ENCODE results near the gene ITSN2. TPM values are rescaled to one million over a fixed set of nuclear protein-coding genes. Genes with fewer than 3 reads are reported as not detected.

Gene ITSN2
- total and polyA plus RNA-seq, 2 of the 8 experiments (the other 6 are each of a cell fraction or from before 2014, with no cell fraction given) = 9.3 to 17.0 TPM

DNA sequence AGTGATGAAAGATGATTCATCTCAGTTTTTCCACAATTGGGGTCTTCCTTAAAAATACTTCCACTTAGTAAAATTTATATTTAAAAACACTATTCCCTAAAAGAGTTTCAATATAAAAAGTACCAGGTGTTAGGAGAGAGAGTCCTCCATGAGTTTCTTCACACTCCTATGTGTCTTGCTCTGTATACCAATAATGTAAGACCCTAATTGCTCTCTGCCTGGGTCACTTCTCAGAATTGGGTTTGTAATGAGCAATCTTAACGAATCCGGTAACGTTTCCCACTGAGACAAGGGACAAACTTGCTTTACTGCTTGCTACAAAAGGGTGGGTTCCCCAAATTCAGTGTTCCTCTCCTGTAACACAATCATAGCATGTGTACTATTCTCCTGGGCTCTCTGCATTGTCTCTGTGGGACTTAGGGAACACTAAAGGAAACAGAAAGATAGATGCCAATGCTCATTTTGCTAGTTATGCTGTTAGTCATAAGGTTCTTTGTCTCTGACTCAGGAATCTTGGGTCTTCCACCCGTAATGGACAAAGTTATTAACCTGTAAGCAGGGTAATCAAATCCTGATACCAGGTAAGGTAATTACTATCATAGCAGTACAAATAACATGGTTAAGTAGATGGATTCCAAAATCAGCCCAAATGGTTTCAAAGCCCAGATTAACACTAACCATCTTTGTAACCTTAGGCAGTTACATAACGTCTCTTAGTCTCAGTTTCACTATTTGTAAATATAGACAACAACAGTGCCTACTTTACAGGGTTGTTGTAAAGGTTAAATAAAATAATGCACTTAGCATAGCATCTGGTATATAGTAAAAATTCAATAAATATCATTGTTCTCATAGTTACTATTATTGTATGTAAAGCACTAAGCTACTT lies 46.3 kb downstream of the ITSN2 start:
- Histone ChIP-seq H3K4me1 (replicated peaks in 1 of 4; ENCODE audit: control insufficient read depth in 3 of 4, insufficient read depth in 4 of 4, low read length in 3 of 4) (no peaks in the 10 kb centered on the region), H3K4me2 (ENCODE audit: insufficient read depth in 1 of 2, low read depth in 2 of 2, low read length in 2 of 2) (no peak overlapping the region), H3K23me2 (ENCODE audit: low read depth, low read length) (no peaks in the 10 kb centered on the region), H2BK5ac (ENCODE audit: low read depth, low read length) (no peak overlapping the region), H2AK5ac (ENCODE audit: low read depth, low read length) (no peak overlapping the region), H3K4ac (replicated peaks; ENCODE audit: insufficient read length, low read depth, low read length) (no peak overlapping the region), H2BK20ac (ENCODE audit: low read length) (no peak overlapping the region), H3K14ac (ENCODE audit: insufficient read length) (no peak overlapping the region), H2BK15ac (ENCODE audit: low read length) (no peak overlapping the region), H3K56ac (replicated peaks; ENCODE audit: insufficient read length, low read depth, low read length) (no peak overlapping the region), H3K23ac (ENCODE audit: insufficient read length) (no peak overlapping the region), H3K27me3 (replicated peaks in 1 of 4; ENCODE audit: control insufficient read depth in 3 of 4, extremely low read depth in 1 of 4, insufficient read depth in 3 of 4, low read length in 3 of 4) (no peaks in the 10 kb centered on the region), H4K8ac (ENCODE audit: extremely low read depth, insufficient read depth, low read length) (no peak overlapping the region), H3K9me3 (ENCODE audit: insufficient read depth in 2 of 2, low read depth in 1 of 2, low read length in 1 of 2) (peaks cover 0 to 2% of the 10 kb centered on the region in 2 experiments; a peak in 2 of 4 replicates), H3K36me3 (ENCODE audit: control insufficient read depth in 2 of 4, insufficient read depth in 4 of 4, low read length in 3 of 4) (peaks cover 0 to 5% (median 0%) of the 10 kb centered on the region in 4 experiments; a peak in 2 of 8 replicates), H3K79me2 (ENCODE audit: control insufficient read depth in 1 of 2, insufficient read depth in 2 of 2, low read length in 2 of 2) (no peaks in the 10 kb centered on the region), H3K18ac (ENCODE audit: extremely low read depth, low read length) (no peak overlapping the region), H3K79me1 (ENCODE audit: low read depth, low read length) (no peaks in the 10 kb centered on the region), H2BK120ac (replicated peaks; ENCODE audit: low read depth, low read length) (no peak overlapping the region), H4K5ac (ENCODE audit: insufficient read length, low read depth, low read length) (no peak overlapping the region), H4K20me1 (replicated peaks in 1 of 2; ENCODE audit: control insufficient read depth in 1 of 2, insufficient read depth in 2 of 2, low read length in 2 of 2) (no peaks in the 10 kb centered on the region), H3K4me3 (ENCODE audit: extremely low read depth in 1 of 4, insufficient read depth in 2 of 4, low read depth in 3 of 4, low read length in 4 of 4) (no peak overlapping the region), H4K91ac (replicated peaks; ENCODE audit: insufficient read length, low read length) (no peak overlapping the region), H2AFZ (ENCODE audit: low read length) (no peak overlapping the region), H3K27ac (ENCODE audit: low read depth, low read length) (no peak overlapping the region), H3K9ac (replicated peaks in 1 of 4; ENCODE audit: extremely low read depth in 1 of 4, low read depth in 3 of 4, low read length in 3 of 4) (no peak overlapping the region), H2BK12ac (ENCODE audit: low read depth, low read length) (no peak overlapping the region)
- no peak for TF ChIP-seq CBX5 (IDR thresholded peaks at IDR 0.05; ENCODE audit: low read depth, low read length)
- TF ChIP-seq, protein P1, sequence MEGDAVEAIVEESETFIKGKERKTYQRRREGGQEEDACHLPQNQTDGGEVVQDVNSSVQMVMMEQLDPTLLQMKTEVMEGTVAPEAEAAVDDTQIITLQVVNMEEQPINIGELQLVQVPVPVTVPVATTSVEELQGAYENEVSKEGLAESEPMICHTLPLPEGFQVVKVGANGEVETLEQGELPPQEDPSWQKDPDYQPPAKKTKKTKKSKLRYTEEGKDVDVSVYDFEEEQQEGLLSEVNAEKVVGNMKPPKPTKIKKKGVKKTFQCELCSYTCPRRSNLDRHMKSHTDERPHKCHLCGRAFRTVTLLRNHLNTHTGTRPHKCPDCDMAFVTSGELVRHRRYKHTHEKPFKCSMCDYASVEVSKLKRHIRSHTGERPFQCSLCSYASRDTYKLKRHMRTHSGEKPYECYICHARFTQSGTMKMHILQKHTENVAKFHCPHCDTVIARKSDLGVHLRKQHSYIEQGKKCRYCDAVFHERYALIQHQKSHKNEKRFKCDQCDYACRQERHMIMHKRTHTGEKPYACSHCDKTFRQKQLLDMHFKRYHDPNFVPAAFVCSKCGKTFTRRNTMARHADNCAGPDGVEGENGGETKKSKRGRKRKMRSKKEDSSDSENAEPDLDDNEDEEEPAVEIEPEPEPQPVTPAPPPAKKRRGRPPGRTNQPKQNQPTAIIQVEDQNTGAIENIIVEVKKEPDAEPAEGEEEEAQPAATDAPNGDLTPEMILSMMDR (IDR thresholded peaks at IDR 0.05; ENCODE audit: control extremely low read depth in 1 of 3, insufficient read depth in 1 of 3, low read depth in 1 of 3, low read length in 3 of 3) = no peak
- CTCF ChIA-PET (ENCODE audit: partially characterized antibody) = no interaction called here
- FAIRE-seq (no peak), DNase-seq (ENCODE audit: low read depth in 1 of 2, low spot score in 2 of 2) (no peak)
- 93% methylated on average over 5 of the region's 5 CpGs; no CpG with 5 or more reads in 1 of the 2 experiments for WGBS, 2 experiments (ENCODE audit: extremely low coverage in 1 of 2, insufficient coverage in 1 of 2, insufficient read length in 1 of 2, insufficient replicate concordance in 2 of 2, low coverage in 1 of 2, low lambda C conversion rate in 2 of 2, missing lambda C conversion rate in 1 of 2)
- POLR2A ChIA-PET (ENCODE audit: partially characterized antibody) = interaction anchor here (0.6 kb wide), 1 partner anchor 318 kb away, joined by 3 read pairs; no protein-coding TSS in a partner anchor

All from H1 (cell line).